OCI-LY7 (cell line): ENCODE results near the gene FAM120A.

Source experiments
- EZH2phosphoT487 ChIP-seq: fragments of 200-600 bp; sonication (generic); IDR thresholded peaks from 2 replicates; pipeline ENCODE4 v1.6.1; 2018; ENCODE audit warnings: low read depth, borderline replicate concordance, mild to moderate bottlenecking, mixed run types, antibody characterized with exemption, low read length, moderate library complexity, mixed read lengths
- TF ChIP-seq, protein P1 (sequence below): fragments of 200-600 bp; sonication (generic); conservative IDR thresholded peaks from 2 replicates; pipeline ENCODE4 v1.5.1; 2014; ENCODE audit warnings: mild to moderate bottlenecking, antibody characterized with exemption, low read length, moderate library complexity, mixed read lengths

DNA sequence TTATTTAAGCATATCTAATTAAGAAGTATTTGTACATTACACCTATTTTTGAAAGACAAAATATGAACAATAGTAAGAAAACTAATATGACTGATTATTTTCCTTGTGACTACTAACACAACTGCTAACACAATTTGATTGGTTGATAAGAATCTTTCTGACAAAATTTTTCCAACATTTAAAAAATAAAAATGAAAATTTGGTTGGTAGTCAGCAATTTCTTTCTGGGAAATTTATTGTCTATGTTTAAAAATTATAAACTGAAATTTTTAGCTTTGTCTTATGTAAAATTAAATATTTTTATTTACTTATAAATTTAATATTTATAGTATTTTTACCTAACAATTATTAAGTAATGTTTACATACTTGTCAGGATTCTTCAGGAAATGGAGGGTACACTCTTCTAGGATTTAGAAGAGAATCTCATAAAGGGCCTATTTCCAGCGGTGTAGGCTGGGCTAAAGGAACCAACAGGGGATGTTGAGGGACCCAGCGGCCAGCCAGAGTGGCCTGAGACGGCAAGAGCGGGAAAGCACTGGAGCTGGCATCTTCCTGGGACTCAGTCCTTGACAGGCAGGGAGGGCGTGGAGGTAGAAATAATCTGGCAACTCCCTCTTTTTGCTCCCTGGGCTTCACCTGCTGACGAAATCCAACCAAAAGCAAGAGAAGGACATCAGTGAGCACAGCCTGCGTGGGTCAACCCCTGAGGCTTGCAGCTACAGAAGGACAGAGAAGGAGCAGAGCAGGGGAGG lies 14.7 kb upstream of the FAM120A start:
- TF ChIP-seq, protein P1, sequence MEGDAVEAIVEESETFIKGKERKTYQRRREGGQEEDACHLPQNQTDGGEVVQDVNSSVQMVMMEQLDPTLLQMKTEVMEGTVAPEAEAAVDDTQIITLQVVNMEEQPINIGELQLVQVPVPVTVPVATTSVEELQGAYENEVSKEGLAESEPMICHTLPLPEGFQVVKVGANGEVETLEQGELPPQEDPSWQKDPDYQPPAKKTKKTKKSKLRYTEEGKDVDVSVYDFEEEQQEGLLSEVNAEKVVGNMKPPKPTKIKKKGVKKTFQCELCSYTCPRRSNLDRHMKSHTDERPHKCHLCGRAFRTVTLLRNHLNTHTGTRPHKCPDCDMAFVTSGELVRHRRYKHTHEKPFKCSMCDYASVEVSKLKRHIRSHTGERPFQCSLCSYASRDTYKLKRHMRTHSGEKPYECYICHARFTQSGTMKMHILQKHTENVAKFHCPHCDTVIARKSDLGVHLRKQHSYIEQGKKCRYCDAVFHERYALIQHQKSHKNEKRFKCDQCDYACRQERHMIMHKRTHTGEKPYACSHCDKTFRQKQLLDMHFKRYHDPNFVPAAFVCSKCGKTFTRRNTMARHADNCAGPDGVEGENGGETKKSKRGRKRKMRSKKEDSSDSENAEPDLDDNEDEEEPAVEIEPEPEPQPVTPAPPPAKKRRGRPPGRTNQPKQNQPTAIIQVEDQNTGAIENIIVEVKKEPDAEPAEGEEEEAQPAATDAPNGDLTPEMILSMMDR = no peak
- no peak for TF ChIP-seq EZH2phosphoT487
